CD14-positive monocyte (primary cell): ENCODE data around the gene UBAC1. TPM values are rescaled to one million over a fixed set of nuclear protein-coding genes. Genes with fewer than 3 reads are reported as not detected.
A peak's percentile ranks its signal among the peaks of the same experiment; 100 is the strongest.

ENCODE experiments used
- DNase-seq, 3 donors: peaks; one replicate each; pipeline ENCODE4 v3.0.0-alpha.2; 2011 to 2022
- H2AFZ ChIP-seq: 2 replicates; pipeline ENCODE4 v1.6.0; 2012; ENCODE audit warnings: mild to moderate bottlenecking, low read depth, low read length, inconsistent platforms; ENCODE audit not compliant: insufficient read depth, poor library complexity, severe bottlenecking
- H3K27ac ChIP-seq, 2 donors: 1 replicate in 1 of 2; 2 replicates in 1 of 2; pipeline ENCODE4 v1.5.1; 2012 to 2013; ENCODE audit warnings: low read length in 2 of 2, control low read depth in 1 of 2, inconsistent platforms in 1 of 2, low read depth in 1 of 2, mild to moderate bottlenecking in 1 of 2
- H3K27me3 ChIP-seq, 2 donors: one replicate each; pipeline versions ENCODE4 v1.6.0 to v1.6.1; 2011 to 2013; ENCODE audit warnings: low read length in 2 of 2; ENCODE audit not compliant: control insufficient read depth in 2 of 2, insufficient read depth in 2 of 2
- H3K36me3 ChIP-seq, 2 donors: replicated peaks in 1 of 2; 1 replicate in 1 of 2; 2 replicates in 1 of 2; pipeline versions ENCODE4 v1.5.1 to v1.6.1; 2012 to 2013; ENCODE audit warnings: low read length in 2 of 2, control low read depth in 1 of 2, inconsistent platforms in 1 of 2, mild to moderate bottlenecking in 1 of 2; ENCODE audit not compliant: insufficient read depth in 2 of 2, control insufficient read depth in 1 of 2
- H3K4me1 ChIP-seq, 2 donors: 1 replicate in 1 of 2; 2 replicates in 1 of 2; pipeline versions ENCODE4 v1.5.1 to v1.6.1; 2012 to 2013; ENCODE audit warnings: low read length in 2 of 2, control low read depth in 1 of 2, inconsistent platforms in 1 of 2, mild to moderate bottlenecking in 1 of 2, moderate library complexity in 1 of 2; ENCODE audit not compliant: insufficient read depth in 2 of 2, control insufficient read depth in 1 of 2
- H3K4me2 ChIP-seq: replicated peaks from 2 replicates; pipeline ENCODE3; 2012; ENCODE audit warnings: low read length, moderate library complexity, mild to moderate bottlenecking; ENCODE audit not compliant: poor library complexity, severe bottlenecking; ENCODE audit errors: extremely low read depth
- H3K4me3 ChIP-seq, 3 experiments: fragments of 200-600 bp in 1 of 3; sonication (generic) in 1 of 3; replicated peaks in 1 of 3; 1 replicate in 2 of 3; 2 replicates in 1 of 3; pipeline ENCODE4 v1.5.1; 2011 to 2013; ENCODE audit warnings: low read length in 3 of 3, mild to moderate bottlenecking in 3 of 3, control low read depth in 2 of 3, low read depth in 2 of 3, inconsistent platforms in 1 of 3, moderate library complexity in 1 of 3
- H3K79me2 ChIP-seq: 2 replicates; pipeline ENCODE4 v1.6.0; 2012; ENCODE audit warnings: mild to moderate bottlenecking, control low read depth, inconsistent platforms, low read length, moderate library complexity; ENCODE audit not compliant: insufficient read depth
- H3K9ac ChIP-seq: 2 replicates; pipeline ENCODE4 v1.6.0; 2017; ENCODE audit warnings: low read length, mild to moderate bottlenecking; ENCODE audit not compliant: insufficient read depth, poor library complexity, severe bottlenecking
- H3K9me3 ChIP-seq, 2 donors: replicated peaks in 1 of 2; 1 replicate in 1 of 2; 2 replicates in 1 of 2; pipeline versions ENCODE4 v1.5.1 to v1.6.1; 2012 to 2013; ENCODE audit warnings: low read length in 2 of 2, control low read depth in 1 of 2; ENCODE audit not compliant: control insufficient read depth in 1 of 2, insufficient read depth in 1 of 2
- H4K20me1 ChIP-seq: 2 replicates; pipeline ENCODE4 v1.6.0; 2012; ENCODE audit warnings: mild to moderate bottlenecking, low read length, control low read depth, moderate library complexity; ENCODE audit not compliant: insufficient read depth
- H3K27ac Mint-ChIP-seq, 7 donors: one replicate each; pipeline ENCODE4 v1.8.0; 2020; ENCODE audit warnings: mild to moderate bottlenecking in 7 of 7, mixed read lengths in 7 of 7, moderate library complexity in 6 of 7, inconsistent platforms in 2 of 7
- H3K27me3 Mint-ChIP-seq, 3 donors: one replicate each; pipeline ENCODE4 v1.8.0; 2021 to 2022; ENCODE audit warnings: low read depth in 3 of 3, mild to moderate bottlenecking in 3 of 3, mixed read lengths in 3 of 3, moderate library complexity in 3 of 3, inconsistent platforms in 1 of 3
- H3K36me3 Mint-ChIP-seq, 2 donors: one replicate each; pipeline ENCODE4 v1.8.0; 2020; ENCODE audit warnings: mixed read lengths in 2 of 2, inconsistent platforms in 1 of 2, mild to moderate bottlenecking in 1 of 2
- H3K4me1 Mint-ChIP-seq: one replicate; pipeline ENCODE4 v1.8.0; 2020; ENCODE audit warnings: mild to moderate bottlenecking, mixed read lengths
- H3K4me3 Mint-ChIP-seq, 2 donors: one replicate each; pipeline ENCODE4 v1.8.0; 2020; ENCODE audit warnings: mild to moderate bottlenecking in 2 of 2, mixed read lengths in 2 of 2, moderate library complexity in 1 of 2
- H3K9me3 Mint-ChIP-seq, 7 donors: one replicate each; pipeline ENCODE4 v1.8.0; 2020 to 2022; ENCODE audit warnings: mixed read lengths in 7 of 7, mild to moderate bottlenecking in 6 of 7, moderate library complexity in 6 of 7, inconsistent platforms in 2 of 7
- WGBS: methylation state at CpG from one replicate; pipeline ENCODE4 v1.1.5; 2013; ENCODE audit warnings: missing lambda C conversion rate; ENCODE audit not compliant: insufficient coverage; 5-methylcytosine and 5-hydroxymethylcytosine counted together
- intact Hi-C, 2 donors: fragments of 100-400 bp; cut with micrococcal nuclease; formaldehyde crosslinking; loops; one replicate each; pipeline versions ENCODE4 v1.15.0 to v1.15.1; 2023
- polyA plus RNA-seq, 3 donors: library from polyadenylated mRNA; depleted of rRNA in 1 of 3; unstranded in 2 of 3; stranded (reverse) in 1 of 3; fragments of 300-500 nt in 2 of 3; fragments of >200 nt in 1 of 3; fragmentation: Illumina TruSeq in 2 of 3; gene quantifications; 1 replicate in 2 of 3; 2 replicates in 1 of 3; pipeline ENCODE4 v1.2.3, GENCODE V29; 2012 to 2021
- TF ChIP-seq, protein P1 (sequence below): fragments of 200-600 bp; IDR thresholded peaks from one replicate; pipeline ENCODE4 v1.8.0; 2022; ENCODE audit warnings: antibody characterized with exemption, mild to moderate bottlenecking

The UBAC1 gene
- polyA plus RNA-seq, 3 donors = 35.8 to 63.1 (median 52.5) TPM

DNA sequence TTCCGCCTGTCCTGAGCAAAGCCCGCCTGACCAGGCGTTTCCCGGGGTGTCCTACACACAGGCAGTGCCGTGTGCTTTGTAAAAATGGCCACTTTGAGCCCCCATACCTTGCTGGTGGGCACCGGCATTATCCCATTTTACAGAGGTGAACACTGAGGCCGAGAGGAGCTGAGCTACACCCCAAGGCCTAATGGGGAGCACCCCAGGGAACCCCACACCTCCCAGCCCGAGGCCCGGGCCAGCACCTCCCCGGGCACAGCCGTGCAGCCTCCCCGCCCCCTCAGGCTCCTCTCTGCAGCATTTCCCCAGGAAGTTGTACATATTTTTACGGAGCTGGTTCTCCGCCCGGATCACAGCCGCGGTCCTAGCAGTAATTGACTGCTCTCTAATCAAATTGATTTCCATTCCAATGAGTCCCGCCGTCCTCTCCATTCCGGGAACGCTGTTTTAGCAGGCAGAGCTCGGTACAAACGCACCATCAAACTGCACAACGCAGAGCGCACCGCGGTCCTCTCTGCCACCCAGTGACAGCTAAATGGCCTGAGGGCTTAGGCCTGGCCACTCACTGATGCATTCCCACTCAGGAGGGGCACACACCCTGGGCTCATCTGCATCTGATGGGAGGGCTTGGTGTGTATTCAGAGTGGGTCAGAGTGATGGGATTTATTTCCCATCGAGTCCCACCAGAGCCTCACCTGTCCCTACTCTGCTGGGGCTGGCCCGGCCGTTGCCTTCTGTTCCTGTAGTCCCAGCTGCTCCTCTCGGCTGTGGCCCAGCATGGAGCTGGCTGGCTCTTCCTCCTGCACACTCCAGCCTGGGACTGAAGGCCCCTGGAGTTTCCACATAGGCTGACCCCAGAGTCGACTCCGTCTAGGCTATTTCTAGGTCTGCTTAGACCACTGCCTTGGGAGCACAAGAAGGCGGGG, 36.2 kb upstream of the UBAC1 start:
- Histone ChIP-seq H3K4me3 (no peak overlapping the region), H2AFZ (no peak overlapping the region), H3K9ac (no peak overlapping the region), H3K9me3 (no peaks in the 10 kb centered on the region), H4K20me1 (no peaks in the 10 kb centered on the region), H3K4me1 (peaks cover 27 to 30% of the 10 kb centered on the region in 2 donors), H3K27ac (no peak overlapping the region), H3K36me3 (no peaks in the 10 kb centered on the region), H3K4me2 (no peak overlapping the region), H3K27me3 (no peaks in the 10 kb centered on the region), H3K79me2 (no peaks in the 10 kb centered on the region)
- Mint-ChIP-seq H3K27me3 (peaks cover 0 to 7% (median 0%) of the 10 kb centered on the region in 3 donors), H3K4me3 (peak overlapping the region in 1 of 2 donors; percentile 35), H3K9me3 (peaks cover 0 to 7% (median 0%) of the 10 kb centered on the region in 7 donors), H3K27ac (peak overlapping the region in 1 of 7 donors; percentile 21), H3K4me1 (peaks cover 29% of the 10 kb centered on the region), H3K36me3 (no peaks in the 10 kb centered on the region)
- WGBS = 61% methylated on average over 32 of the region's 34 CpGs
- TF ChIP-seq, protein P1, sequence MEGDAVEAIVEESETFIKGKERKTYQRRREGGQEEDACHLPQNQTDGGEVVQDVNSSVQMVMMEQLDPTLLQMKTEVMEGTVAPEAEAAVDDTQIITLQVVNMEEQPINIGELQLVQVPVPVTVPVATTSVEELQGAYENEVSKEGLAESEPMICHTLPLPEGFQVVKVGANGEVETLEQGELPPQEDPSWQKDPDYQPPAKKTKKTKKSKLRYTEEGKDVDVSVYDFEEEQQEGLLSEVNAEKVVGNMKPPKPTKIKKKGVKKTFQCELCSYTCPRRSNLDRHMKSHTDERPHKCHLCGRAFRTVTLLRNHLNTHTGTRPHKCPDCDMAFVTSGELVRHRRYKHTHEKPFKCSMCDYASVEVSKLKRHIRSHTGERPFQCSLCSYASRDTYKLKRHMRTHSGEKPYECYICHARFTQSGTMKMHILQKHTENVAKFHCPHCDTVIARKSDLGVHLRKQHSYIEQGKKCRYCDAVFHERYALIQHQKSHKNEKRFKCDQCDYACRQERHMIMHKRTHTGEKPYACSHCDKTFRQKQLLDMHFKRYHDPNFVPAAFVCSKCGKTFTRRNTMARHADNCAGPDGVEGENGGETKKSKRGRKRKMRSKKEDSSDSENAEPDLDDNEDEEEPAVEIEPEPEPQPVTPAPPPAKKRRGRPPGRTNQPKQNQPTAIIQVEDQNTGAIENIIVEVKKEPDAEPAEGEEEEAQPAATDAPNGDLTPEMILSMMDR = no peak
- DNase-seq = no peak
- intact Hi-C loops = no loop called here

DNA sequence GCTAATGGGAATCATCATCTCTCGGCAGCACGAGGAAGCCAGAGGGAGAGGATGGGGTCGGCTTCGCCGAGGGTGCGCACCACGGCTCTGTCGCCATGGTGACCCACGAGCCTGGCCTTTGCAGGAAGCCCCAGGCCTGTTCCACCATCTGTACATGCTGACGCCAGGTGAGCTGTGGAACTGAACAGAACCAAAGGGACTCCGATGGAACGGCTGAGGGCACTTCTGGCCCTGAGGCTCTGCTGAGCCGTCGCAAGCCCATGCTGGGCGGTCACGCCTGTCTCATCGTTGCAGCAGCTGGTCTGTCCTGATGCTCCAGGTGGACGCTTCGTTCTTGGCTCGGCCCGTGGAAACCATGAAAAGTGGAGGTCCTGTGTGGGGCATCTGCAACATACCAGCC, 34.6 kb upstream of the UBAC1 start:
- TF ChIP-seq, protein P1 = no peak
- 96% methylated on average over 21 of the region's 21 CpGs for WGBS
- intact Hi-C loops = no loop called here
- Histone ChIP-seq H3K4me2 (no peak overlapping the region), H3K27me3 (no peaks in the 10 kb centered on the region), H2AFZ (no peak overlapping the region), H3K4me1 (peaks cover 43 to 45% of the 10 kb centered on the region in 2 donors), H3K79me2 (no peaks in the 10 kb centered on the region), H3K4me3 (no peak overlapping the region), H3K36me3 (no peaks in the 10 kb centered on the region), H4K20me1 (no peaks in the 10 kb centered on the region), H3K27ac (no peak overlapping the region), H3K9me3 (no peaks in the 10 kb centered on the region), H3K9ac (no peak overlapping the region)
- Mint-ChIP-seq H3K4me3 (peak overlapping the region in 1 of 2 donors; percentile 26), H3K27ac (no peak overlapping the region), H3K4me1 (peaks cover 43% of the 10 kb centered on the region), H3K9me3 (no peaks in the 10 kb centered on the region), H3K27me3 (peaks cover 0 to 4% (median 0%) of the 10 kb centered on the region in 3 donors), H3K36me3 (no peaks in the 10 kb centered on the region)
- no peak for DNase-seq
